Measurements from ENCODE around the gene NDST3.

- TF ChIP-seq EZH2 (IDR thresholded peaks at IDR 0.05): no peak
- no peak for TF ChIP-seq POLR2AphosphoS5 (IDR thresholded peaks at IDR 0.05; ENCODE audit: borderline replicate concordance, low read depth, low read length)
- no peak for TF ChIP-seq FOXP2 (optimal IDR thresholded peaks at IDR 0.05; ENCODE audit: control extremely low read depth, extremely low read length, insufficient read depth)
Observed at GRCh38 chr4:118026806-118027205, 7.5 kb upstream of the NDST3 start.
